GM12865 (cell line): ENCODE data around the gene KLF15.

Source experiments
- DNase-seq: peaks from one replicate; pipeline ENCODE4 v3.0.0; 2010; ENCODE audit warnings: low read depth
- H3K4me3 ChIP-seq: 2 replicates; pipeline ENCODE4 v1.5.1; 2011; ENCODE audit warnings: mild to moderate bottlenecking, low read depth, low read length, control low read depth
- CTCF ChIP-seq: IDR thresholded peaks from 2 replicates; pipeline ENCODE4 v1.5.1; 2011; ENCODE audit warnings: low read length, control low read depth, low read depth, inconsistent platforms; ENCODE audit not compliant: insufficient read depth; ENCODE audit errors: missing control alignments

The KLF15 gene

DNA sequence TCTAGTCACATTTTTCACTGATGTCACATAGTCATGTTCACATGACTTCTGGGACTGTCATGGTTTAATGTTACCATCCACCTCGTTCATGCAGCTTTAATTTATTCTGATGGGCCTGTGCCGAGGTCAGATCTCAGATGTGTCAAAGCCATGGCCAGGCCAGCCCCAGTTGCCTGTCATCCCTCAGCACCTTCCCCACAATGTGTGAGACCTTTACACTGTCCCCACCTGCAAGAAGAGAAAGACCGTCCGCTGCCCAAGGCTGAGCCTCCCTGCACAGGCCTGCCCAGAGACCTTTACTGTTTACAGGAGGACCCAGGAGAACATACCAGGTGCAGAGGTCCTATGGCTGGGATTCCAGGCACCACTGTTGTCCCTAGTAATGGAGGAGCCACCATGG is 12.8 kb upstream of the KLF15 start:
- TF ChIP-seq CTCF = no peak
- H3K4me3 ChIP-seq = no peak overlapping the region
- no peak for DNase-seq

DNA sequence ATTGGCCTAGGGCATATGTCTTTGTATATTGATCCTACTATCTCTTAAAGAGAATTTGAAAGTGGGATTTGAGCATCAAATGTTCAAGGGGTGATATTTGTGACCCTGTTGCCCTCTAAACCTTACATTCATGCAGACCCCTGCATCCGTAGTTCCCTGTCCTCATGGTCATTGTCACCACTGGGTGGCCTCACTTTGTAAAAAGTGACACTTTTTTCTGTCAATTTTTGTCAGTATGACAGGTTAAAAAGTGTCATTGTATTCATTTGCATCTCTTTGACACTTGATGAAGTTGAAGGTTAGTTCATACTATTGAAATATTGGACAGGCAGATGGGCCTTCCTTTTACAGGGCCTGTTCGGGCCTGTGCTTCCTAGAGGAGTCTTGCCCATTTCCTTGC is 12.3 kb upstream of the KLF15 start:
- no peak overlapping the region for H3K4me3 ChIP-seq
- TF ChIP-seq CTCF = no peak
- DNase-seq = no peak

- no peak for TF ChIP-seq CTCF
- no peak for DNase-seq
- no peak overlapping the region for H3K4me3 ChIP-seq
Measured at GRCh38 chr3:126367316-126367805, 10.2 kb upstream of the KLF15 start.

- no peak for TF ChIP-seq CTCF
- H3K4me3 ChIP-seq = no peak overlapping the region
- DNase-seq = no peak
Measured at GRCh38 chr3:126365351-126366277, 8.4 kb upstream of the KLF15 start.

- no peak overlapping the region for H3K4me3 ChIP-seq
- DNase-seq = no peak
- no peak for TF ChIP-seq CTCF
Measured at GRCh38 chr3:126364731-126365301, 7.6 kb upstream of the KLF15 start.

- H3K4me3 ChIP-seq = no peak overlapping the region
- no peak for TF ChIP-seq CTCF
- no peak for DNase-seq
Measured at GRCh38 chr3:126364130-126364695, 7.0 kb upstream of the KLF15 start.
